Parathyroid adenoma (tissue), 2 donors: ENCODE measurements around the gene ATN1.

ENCODE experiments used
- H2AFZ ChIP-seq: fragments of 300-600 bp; sonication (generic); one replicate; pipeline ENCODE4 v1.7.0; 2017; ENCODE audit warnings: antibody characterized with exemption, mild to moderate bottlenecking
- H3K27ac ChIP-seq: fragments of 300-600 bp; sonication (generic); one replicate; pipeline ENCODE4 v1.7.0; 2017
- H3K27me3 ChIP-seq: fragments of 300-600 bp; sonication (generic); one replicate; pipeline ENCODE4 v1.7.0; 2017; ENCODE audit warnings: low read length; ENCODE audit not compliant: control insufficient read depth, insufficient read depth
- H3K36me3 ChIP-seq: fragments of 300-600 bp; sonication (generic); one replicate; pipeline ENCODE4 v1.7.0; 2017; ENCODE audit warnings: low read length; ENCODE audit not compliant: control insufficient read depth, insufficient read depth
- H3K4me1 ChIP-seq: fragments of 300-600 bp; sonication (generic); one replicate; pipeline ENCODE4 v1.7.0; 2017; ENCODE audit warnings: control low read depth
- H3K4me2 ChIP-seq: fragments of 300-600 bp; sonication (generic); one replicate; pipeline ENCODE4 v1.7.0; 2017; ENCODE audit warnings: low read length
- H3K4me3 ChIP-seq: fragments of 300-600 bp; sonication (generic); one replicate; pipeline ENCODE4 v1.7.0; 2017; ENCODE audit warnings: low read depth, low read length
- H3K79me2 ChIP-seq: fragments of 300-600 bp; sonication (generic); one replicate; pipeline ENCODE4 v1.7.0; 2017; ENCODE audit warnings: control low read depth
- H3K9ac ChIP-seq: fragments of 300-600 bp; sonication (generic); one replicate; pipeline ENCODE4 v1.7.0; 2017; ENCODE audit warnings: mild to moderate bottlenecking
- H3K9me3 ChIP-seq: fragments of 300-600 bp; sonication (generic); one replicate; pipeline ENCODE4 v1.7.0; 2017; ENCODE audit warnings: low read length; ENCODE audit not compliant: control insufficient read depth
- CTCF ChIP-seq: fragments of 300-600 bp; sonication (generic); IDR thresholded peaks from one replicate; pipeline ENCODE4 v1.7.0; 2017; ENCODE audit warnings: antibody characterized with exemption, mild to moderate bottlenecking
- donor health status: primary hyperparathyroidism.

Gene ATN1

DNA sequence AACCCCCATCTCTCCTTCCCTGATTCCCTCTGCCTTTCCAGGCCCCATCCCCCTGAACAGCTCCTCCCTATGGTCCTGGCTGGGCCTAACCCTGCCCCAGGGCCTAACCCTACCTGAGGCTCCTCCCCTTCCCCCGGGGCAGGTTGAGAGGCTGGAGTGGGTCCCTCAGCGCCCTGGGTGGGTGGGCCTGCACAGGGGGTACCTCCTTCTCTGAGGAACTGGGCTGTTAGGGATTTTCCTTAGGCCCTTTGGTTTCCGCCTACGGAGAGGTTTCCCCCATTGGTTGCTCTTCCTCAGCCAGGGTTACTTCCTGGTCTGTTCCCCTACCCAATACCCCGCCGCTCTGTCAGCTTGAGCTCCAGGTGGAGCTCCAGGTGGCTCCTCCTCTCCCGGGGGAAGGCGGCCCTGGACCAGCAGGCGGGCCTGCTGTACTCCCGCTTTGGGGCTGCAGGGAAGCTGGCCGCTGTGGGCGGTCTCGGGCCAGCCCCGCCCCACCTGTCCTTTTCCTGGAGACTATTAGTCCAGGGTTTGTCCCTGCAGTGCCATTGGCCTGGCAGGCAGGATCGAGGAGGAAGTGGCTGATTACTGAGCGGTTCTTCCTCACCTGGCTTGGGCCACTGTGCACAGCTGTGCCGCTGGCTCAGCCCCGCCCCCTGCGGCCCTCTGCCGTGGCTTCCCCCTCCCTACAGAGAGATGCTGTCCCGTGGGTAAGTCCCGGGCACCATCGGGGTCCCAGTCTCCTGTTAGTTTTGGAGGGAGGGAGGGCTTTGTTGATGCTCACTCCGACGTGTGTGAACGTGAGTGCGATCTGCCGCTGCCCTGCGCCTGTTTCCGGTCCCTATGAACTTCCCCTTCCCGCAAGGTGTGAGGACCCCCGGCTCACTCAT lies 18.5 kb downstream of the ATN1 start:
- peak overlapping the region; percentile 56 for H3K4me2 ChIP-seq
- no peak overlapping the region for H3K9ac ChIP-seq
- H3K36me3 ChIP-seq: no peaks in the 10 kb centered on the region
- H3K27ac ChIP-seq: peak overlapping the region; percentile 92
- H3K9me3 ChIP-seq: no peaks in the 10 kb centered on the region
- no peaks in the 10 kb centered on the region for H3K79me2 ChIP-seq
- peak overlapping the region; percentile 56 for H3K4me3 ChIP-seq
- no peak for TF ChIP-seq CTCF
- H2AFZ ChIP-seq: peak overlapping the region; percentile 85
- H3K4me1 ChIP-seq: peaks cover 22% of the 10 kb centered on the region
- no peaks in the 10 kb centered on the region for H3K27me3 ChIP-seq

DNA sequence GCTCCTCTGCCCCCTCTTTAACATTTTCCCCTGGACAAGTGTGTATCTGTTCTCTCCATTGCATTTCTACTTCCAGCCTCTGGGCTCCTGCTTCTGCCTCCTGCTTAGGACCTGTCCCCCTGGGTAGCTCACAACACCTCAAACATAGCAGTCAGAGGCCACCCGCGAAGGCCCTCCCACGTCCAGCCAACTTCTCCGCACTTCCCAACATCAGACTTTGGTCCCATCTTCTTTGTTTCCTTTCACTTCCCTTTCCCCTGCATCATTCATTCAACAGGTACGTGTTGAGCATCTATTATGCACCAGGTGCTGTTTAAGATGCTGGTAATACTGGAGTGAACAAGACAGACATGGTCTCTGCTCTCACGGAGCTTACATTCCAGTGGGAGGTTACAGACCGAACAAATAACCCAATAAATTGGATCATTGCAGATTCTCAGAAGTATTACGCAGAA lies 19.2 kb downstream of the ATN1 start:
- peaks cover 22% of the 10 kb centered on the region for H3K4me1 ChIP-seq

DNA sequence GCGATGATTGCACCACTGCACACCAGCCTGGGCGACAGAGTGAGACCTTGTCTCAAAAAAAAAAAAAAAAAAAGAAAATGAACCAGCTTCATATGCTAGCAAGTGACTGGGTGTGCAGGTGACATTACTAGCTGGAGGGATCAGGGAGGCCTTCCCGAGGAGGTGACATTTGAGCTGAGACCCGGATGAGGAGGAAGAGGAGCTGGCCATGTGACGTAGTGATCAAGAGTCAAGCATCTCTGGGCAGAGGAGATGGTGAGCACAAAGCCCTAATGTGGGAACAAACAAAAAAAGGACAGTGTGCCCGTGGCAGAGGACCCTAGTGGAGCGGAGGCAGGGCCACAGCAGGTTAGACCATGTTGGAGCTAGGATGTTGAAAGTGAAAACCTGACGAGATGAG lies 19.9 kb downstream of the ATN1 start:
- H3K27me3 ChIP-seq: no peaks in the 10 kb centered on the region

More for the DNA sequence above, 19.2 kb downstream of the ATN1 start:
- H3K36me3 ChIP-seq: no peaks in the 10 kb centered on the region
- no peaks in the 10 kb centered on the region for H3K79me2 ChIP-seq
- H3K9me3 ChIP-seq: no peaks in the 10 kb centered on the region
- TF ChIP-seq CTCF: no peak
- no peaks in the 10 kb centered on the region for H3K27me3 ChIP-seq
- peak overlapping the region; percentile 92 for H3K27ac ChIP-seq
- H2AFZ ChIP-seq: peak overlapping the region; percentile 85
- H3K9ac ChIP-seq: no peak overlapping the region
- H3K4me2 ChIP-seq: peak overlapping the region; percentile 56
- peak overlapping the region; percentile 56 for H3K4me3 ChIP-seq

DNA sequence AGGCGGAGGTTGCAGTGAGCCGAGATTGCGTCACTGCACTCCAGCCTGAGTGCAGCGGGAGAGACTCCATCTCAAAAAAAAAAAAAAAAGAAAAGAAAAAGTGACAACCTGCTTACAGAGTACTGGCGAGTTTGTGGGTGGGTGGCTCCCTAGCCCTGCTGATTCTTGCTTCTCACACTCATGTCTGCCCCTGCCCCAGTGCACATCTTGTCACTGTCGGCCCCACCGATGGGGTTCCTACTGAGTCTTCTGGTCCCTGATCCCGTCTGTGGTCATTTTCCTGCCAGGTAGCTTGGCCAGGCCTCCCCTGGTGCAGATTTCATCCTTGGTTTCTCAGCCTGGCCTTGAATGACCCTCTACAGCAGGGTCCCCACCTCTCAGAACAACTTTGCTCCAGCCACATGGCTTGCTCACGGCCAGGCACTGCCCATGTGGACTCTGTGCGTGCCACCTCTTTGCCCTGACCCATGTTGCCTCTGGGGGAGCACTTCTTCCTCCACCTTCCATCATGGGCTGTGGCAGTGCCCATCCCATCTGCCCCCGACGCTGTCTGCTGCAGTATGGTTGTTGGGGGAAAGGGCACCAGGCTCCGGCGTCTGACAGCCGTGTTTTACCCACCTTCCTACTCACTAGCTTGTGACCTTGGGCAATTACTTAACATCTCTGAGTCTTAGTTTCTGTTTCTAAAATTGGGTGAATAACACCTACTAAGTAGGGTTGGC lies 21.3 kb downstream of the ATN1 start:
- H3K4me3 ChIP-seq: no peak overlapping the region
- H3K4me1 ChIP-seq: peaks cover 17% of the 10 kb centered on the region
- H3K9ac ChIP-seq: no peak overlapping the region
- H3K36me3 ChIP-seq: no peaks in the 10 kb centered on the region
- no peaks in the 10 kb centered on the region for H3K79me2 ChIP-seq
- no peaks in the 10 kb centered on the region for H3K27me3 ChIP-seq
- no peak overlapping the region for H3K27ac ChIP-seq
- no peak overlapping the region for H2AFZ ChIP-seq
- no peak for TF ChIP-seq CTCF
- H3K4me2 ChIP-seq: no peak overlapping the region
- H3K9me3 ChIP-seq: no peaks in the 10 kb centered on the region

More for the DNA sequence above, 19.9 kb downstream of the ATN1 start:
- H3K27ac ChIP-seq: no peak overlapping the region
- H3K4me2 ChIP-seq: no peak overlapping the region
- no peak overlapping the region for H2AFZ ChIP-seq
- H3K9ac ChIP-seq: no peak overlapping the region
- H3K36me3 ChIP-seq: no peaks in the 10 kb centered on the region
- no peaks in the 10 kb centered on the region for H3K9me3 ChIP-seq
- no peak overlapping the region for H3K4me3 ChIP-seq
- no peaks in the 10 kb centered on the region for H3K79me2 ChIP-seq
- peaks cover 22% of the 10 kb centered on the region for H3K4me1 ChIP-seq
- TF ChIP-seq CTCF: no peak
